OCI-LY7 (cell line): ENCODE data around the gene MYL2. TPM values are rescaled to one million over a fixed set of nuclear protein-coding genes. Genes with fewer than 3 reads are reported as not detected.

Experiments
- BruUV-seq: library from RNA; stranded (reverse); fragments of 400-500 nt; replicated peaks from 2 replicates; lab custom pipeline; 2021; lab: Mats Ljungman, UMichigan
- CTCF ChIA-PET: fragments of 300-600 bp; sonication (Branson Sonifier 250); formaldehyde crosslinking; loops from one replicate; lab custom pipeline; 2022; ENCODE audit warnings: antibody characterized with exemption; ENCODE audit not compliant: unreplicated experiment; lab: Charles Lee
- POLR2A ChIA-PET: fragments of 300-600 bp; sonication (Branson Sonifier 250); formaldehyde crosslinking; loops from one replicate; lab custom pipeline; 2022; ENCODE audit warnings: antibody characterized with exemption; lab: Charles Lee
- DNase-seq: peaks from one replicate; pipeline ENCODE4 v3.0.0-alpha.2; 2015; ENCODE audit warnings: low spot score
- H2AFZ ChIP-seq: fragments of 200-600 bp; sonication (generic), shearing (Covaris generic); 2 replicates; pipeline ENCODE4 v1.6.1; 2014; ENCODE audit warnings: mild to moderate bottlenecking, antibody characterized with exemption, low read length, moderate library complexity
- H3K27ac ChIP-seq: fragments of 200-600 bp; sonication (generic); 2 replicates; pipeline ENCODE4 v1.5.1; 2014; ENCODE audit warnings: mixed run types, low read depth, mild to moderate bottlenecking, moderate library complexity, low read length, inconsistent platforms; ENCODE audit not compliant: poor library complexity, severe bottlenecking
- H3K36me3 ChIP-seq: fragments of 200-600 bp; sonication (generic); 2 replicates; pipeline ENCODE4 v1.6.1; 2014; ENCODE audit warnings: mild to moderate bottlenecking, antibody characterized with exemption, low read length, moderate library complexity, mixed read lengths; ENCODE audit not compliant: insufficient read depth
- H3K4me1 ChIP-seq: fragments of 200-600 bp; sonication (generic); 2 replicates; pipeline ENCODE4 v1.5.1; 2014; ENCODE audit warnings: mild to moderate bottlenecking, low read length; ENCODE audit not compliant: insufficient read depth, poor library complexity, severe bottlenecking
- H3K4me2 ChIP-seq: fragments of 200-600 bp; sonication (generic); 2 replicates; pipeline ENCODE4 v1.6.1; 2014; ENCODE audit warnings: mild to moderate bottlenecking, low read length
- H3K4me3 ChIP-seq: fragments of 200-600 bp; sonication (generic); 2 replicates; pipeline ENCODE4 v1.5.1; 2014; ENCODE audit warnings: mild to moderate bottlenecking, low read depth, low read length; ENCODE audit not compliant: poor library complexity, severe bottlenecking
- H3K79me2 ChIP-seq: fragments of 200-600 bp; sonication (generic); 2 replicates; pipeline ENCODE4 v1.6.1; 2016; ENCODE audit warnings: low read depth, mild to moderate bottlenecking, low read length, moderate library complexity, mixed read lengths; ENCODE audit not compliant: insufficient read depth
- H3K9me2 ChIP-seq: fragments of 200-600 bp; sonication (generic); 2 replicates; pipeline ENCODE4 v1.6.1; 2016; ENCODE audit warnings: mild to moderate bottlenecking, low read length, mixed read lengths; ENCODE audit not compliant: insufficient read depth
- H3K9me3 ChIP-seq: fragments of 200-600 bp; sonication (generic); 2 replicates; pipeline ENCODE4 v1.6.1; 2014; ENCODE audit warnings: mild to moderate bottlenecking, mixed run types, low read length, mixed read lengths
- H4K20me1 ChIP-seq: fragments of 200-600 bp; sonication (generic); 2 replicates; pipeline ENCODE4 v1.6.1; 2014; ENCODE audit warnings: mild to moderate bottlenecking, antibody characterized with exemption, low read length, moderate library complexity, mixed read lengths; ENCODE audit not compliant: insufficient read depth
- EZH2phosphoT487 ChIP-seq: fragments of 200-600 bp; sonication (generic); IDR thresholded peaks from 2 replicates; pipeline ENCODE4 v1.6.1; 2018; ENCODE audit warnings: low read depth, borderline replicate concordance, mild to moderate bottlenecking, mixed run types, antibody characterized with exemption, low read length, moderate library complexity, mixed read lengths
- intact Hi-C: fragments of 100-400 bp; cut with micrococcal nuclease; formaldehyde crosslinking; loops from one replicate; pipeline ENCODE4 v1.10.0; 2022; ENCODE audit not compliant: unreplicated experiment
- total RNA-seq, 2 experiments: library from RNA; depleted of rRNA in 1 of 2; stranded (reverse); fragments of >200 nt in 1 of 2; shearing (Covaris generic) in 1 of 2; gene quantifications; 2 replicates each; pipeline ENCODE4 v1.2.3, GENCODE V29; 2014 to 2022
- TF ChIP-seq, protein P1 (sequence below): fragments of 200-600 bp; sonication (generic); conservative IDR thresholded peaks from 2 replicates; pipeline ENCODE4 v1.5.1; 2014; ENCODE audit warnings: mild to moderate bottlenecking, antibody characterized with exemption, low read length, moderate library complexity, mixed read lengths

The MYL2 gene
- total RNA-seq, 2 experiments from 2014 or later, result 7.4 TPM; not detected in 1

- Histone ChIP-seq H3K4me3 (no peak overlapping the region), H3K4me2 (no peak overlapping the region), H3K79me2 (no peaks in the 10 kb centered on the region), H3K9me3 (no peaks in the 10 kb centered on the region), H3K4me1 (no peaks in the 10 kb centered on the region), H3K9me2 (no peaks in the 10 kb centered on the region), H4K20me1 (no peaks in the 10 kb centered on the region), H3K36me3 (no peaks in the 10 kb centered on the region), H3K27ac (no peak overlapping the region), H2AFZ (no peak overlapping the region)
- no peak for DNase-seq
- CTCF ChIA-PET, result no interaction called here
- POLR2A ChIA-PET, result no interaction called here
- intact Hi-C loops, result no loop called here
- no TSS peak for BruUV-seq
- TF ChIP-seq EZH2phosphoT487, result no peak
These were observed 19.9 kb upstream of the MYL2 start for GRCh38 chr12:110940296-110940695.

GRCh38 chr12:110937104-110937641, 16.8 kb upstream of the MYL2 start:
- Histone ChIP-seq H4K20me1 (no peaks in the 10 kb centered on the region), H3K4me3 (no peak overlapping the region), H3K27ac (no peak overlapping the region), H3K4me1 (no peaks in the 10 kb centered on the region), H3K4me2 (peak overlapping the region; percentile 18; the same call in 1 of the 2 replicates), H3K9me2 (no peaks in the 10 kb centered on the region), H3K9me3 (no peaks in the 10 kb centered on the region), H2AFZ (peak overlapping the region; percentile 52; the same call in 1 of the 2 replicates), H3K36me3 (no peaks in the 10 kb centered on the region), H3K79me2 (no peaks in the 10 kb centered on the region)
- POLR2A ChIA-PET, result no interaction called here
- TF ChIP-seq, protein P1, sequence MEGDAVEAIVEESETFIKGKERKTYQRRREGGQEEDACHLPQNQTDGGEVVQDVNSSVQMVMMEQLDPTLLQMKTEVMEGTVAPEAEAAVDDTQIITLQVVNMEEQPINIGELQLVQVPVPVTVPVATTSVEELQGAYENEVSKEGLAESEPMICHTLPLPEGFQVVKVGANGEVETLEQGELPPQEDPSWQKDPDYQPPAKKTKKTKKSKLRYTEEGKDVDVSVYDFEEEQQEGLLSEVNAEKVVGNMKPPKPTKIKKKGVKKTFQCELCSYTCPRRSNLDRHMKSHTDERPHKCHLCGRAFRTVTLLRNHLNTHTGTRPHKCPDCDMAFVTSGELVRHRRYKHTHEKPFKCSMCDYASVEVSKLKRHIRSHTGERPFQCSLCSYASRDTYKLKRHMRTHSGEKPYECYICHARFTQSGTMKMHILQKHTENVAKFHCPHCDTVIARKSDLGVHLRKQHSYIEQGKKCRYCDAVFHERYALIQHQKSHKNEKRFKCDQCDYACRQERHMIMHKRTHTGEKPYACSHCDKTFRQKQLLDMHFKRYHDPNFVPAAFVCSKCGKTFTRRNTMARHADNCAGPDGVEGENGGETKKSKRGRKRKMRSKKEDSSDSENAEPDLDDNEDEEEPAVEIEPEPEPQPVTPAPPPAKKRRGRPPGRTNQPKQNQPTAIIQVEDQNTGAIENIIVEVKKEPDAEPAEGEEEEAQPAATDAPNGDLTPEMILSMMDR, result peak; percentile 99
- TF ChIP-seq EZH2phosphoT487, result no peak
- peak; percentile 62 for DNase-seq
- intact Hi-C loops, result loop anchor here (1.0 to 5.0 kb wide), 5 partner anchors 43 to 376 kb away; no protein-coding TSS in a partner anchor
- BruUV-seq, result no TSS peak
- CTCF ChIA-PET, result no interaction called here

- Histone ChIP-seq H2AFZ (no peak overlapping the region), H3K9me3 (no peaks in the 10 kb centered on the region), H4K20me1 (no peaks in the 10 kb centered on the region), H3K79me2 (no peaks in the 10 kb centered on the region), H3K9me2 (no peaks in the 10 kb centered on the region), H3K27ac (no peak overlapping the region), H3K36me3 (no peaks in the 10 kb centered on the region), H3K4me3 (no peak overlapping the region), H3K4me2 (no peak overlapping the region), H3K4me1 (no peaks in the 10 kb centered on the region)
- ChIA-PET CTCF (no interaction called here), POLR2A (no interaction called here)
- no peak for DNase-seq
- intact Hi-C loops, result loop anchor here (1.0 to 5.0 kb wide), 5 partner anchors 42 to 377 kb away; no protein-coding TSS in a partner anchor
- TF ChIP-seq EZH2phosphoT487, result no peak
- TF ChIP-seq, protein P1, result no peak
- BruUV-seq, result no TSS peak
These were observed 16.2 kb upstream of the MYL2 start for GRCh38 chr12:110936367-110937103.
